AG04449 (cell line): ENCODE data around the gene EEF1A1.

ENCODE experiments used
- CTCF ChIA-PET: fragments of 350-600 bp; formaldehyde crosslinking; extraction: SDS; loops from one replicate; lab custom pipeline; 2021; ENCODE audit warnings: antibody characterized with exemption; lab: Yijun Ruan, JAX
- POLR2A ChIA-PET: fragments of 400-600, 350-600 bp; formaldehyde crosslinking; extraction: SDS; loops from one replicate; lab custom pipeline; 2020; ENCODE audit warnings: antibody characterized with exemption, inconsistent platforms; lab: Yijun Ruan, JAX
- DNase-seq: peaks from one replicate; pipeline ENCODE4 v3.0.0-alpha.2; 2010; ENCODE audit warnings: low read depth, low spot score
- H3K4me3 ChIP-seq: 2 replicates; pipeline ENCODE4 v1.5.1; 2011; ENCODE audit warnings: low read depth, mild to moderate bottlenecking, control low read depth, low read length
- TF ChIP-seq, protein P1 (sequence below): IDR thresholded peaks from one replicate; pipeline ENCODE4 v1.5.1; 2011; ENCODE audit warnings: mild to moderate bottlenecking, moderate library complexity, low read length, control low read depth, inconsistent platforms; ENCODE audit not compliant: insufficient read depth; ENCODE audit errors: missing control alignments

EEF1A1 gene

DNA sequence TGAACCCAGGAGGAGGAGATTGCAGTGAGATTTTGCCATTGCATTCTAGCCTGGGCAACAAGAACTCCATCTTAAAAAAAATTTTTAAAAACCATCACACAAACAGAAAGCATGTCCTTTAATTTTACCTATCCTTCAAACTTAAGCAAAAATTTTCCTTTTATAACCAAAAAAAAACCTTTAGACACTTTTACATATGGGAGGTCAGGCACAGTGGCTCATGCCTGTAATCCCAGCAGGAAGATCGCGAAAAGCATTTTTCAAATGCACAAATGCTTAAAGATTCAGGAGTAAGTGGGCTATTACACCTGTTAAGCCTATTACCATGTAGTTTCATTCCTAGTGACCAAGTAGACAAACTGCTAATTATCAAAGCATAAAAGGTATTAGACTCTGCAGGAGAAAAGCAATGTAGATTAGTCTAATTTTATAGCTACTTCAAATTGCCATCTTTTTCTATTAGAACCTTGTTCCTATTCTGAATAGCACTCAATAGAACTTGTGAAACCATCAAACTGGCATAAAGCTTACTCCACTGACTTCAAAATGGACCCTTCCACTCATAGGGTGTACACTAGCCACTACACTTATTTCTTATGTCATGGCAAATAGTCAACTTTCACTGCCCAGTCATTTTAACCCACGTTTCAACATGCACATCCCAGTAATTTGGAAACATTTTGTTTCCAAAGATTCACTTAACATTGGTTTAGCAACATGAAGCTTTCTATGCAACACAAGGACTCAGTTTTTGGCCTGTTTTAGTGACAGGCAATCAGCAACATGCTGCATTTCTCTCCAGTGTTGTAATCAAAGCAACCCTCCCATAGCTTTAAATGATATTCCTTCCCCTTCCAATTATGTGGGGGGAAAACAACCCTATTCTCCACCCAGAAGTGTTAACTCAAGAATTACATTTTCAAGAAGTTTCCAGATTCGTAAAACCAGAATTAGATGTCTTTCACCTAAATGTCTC, 4.0 kb downstream of the EEF1A1 start:
- no peak for DNase-seq
- TF ChIP-seq, protein P1, sequence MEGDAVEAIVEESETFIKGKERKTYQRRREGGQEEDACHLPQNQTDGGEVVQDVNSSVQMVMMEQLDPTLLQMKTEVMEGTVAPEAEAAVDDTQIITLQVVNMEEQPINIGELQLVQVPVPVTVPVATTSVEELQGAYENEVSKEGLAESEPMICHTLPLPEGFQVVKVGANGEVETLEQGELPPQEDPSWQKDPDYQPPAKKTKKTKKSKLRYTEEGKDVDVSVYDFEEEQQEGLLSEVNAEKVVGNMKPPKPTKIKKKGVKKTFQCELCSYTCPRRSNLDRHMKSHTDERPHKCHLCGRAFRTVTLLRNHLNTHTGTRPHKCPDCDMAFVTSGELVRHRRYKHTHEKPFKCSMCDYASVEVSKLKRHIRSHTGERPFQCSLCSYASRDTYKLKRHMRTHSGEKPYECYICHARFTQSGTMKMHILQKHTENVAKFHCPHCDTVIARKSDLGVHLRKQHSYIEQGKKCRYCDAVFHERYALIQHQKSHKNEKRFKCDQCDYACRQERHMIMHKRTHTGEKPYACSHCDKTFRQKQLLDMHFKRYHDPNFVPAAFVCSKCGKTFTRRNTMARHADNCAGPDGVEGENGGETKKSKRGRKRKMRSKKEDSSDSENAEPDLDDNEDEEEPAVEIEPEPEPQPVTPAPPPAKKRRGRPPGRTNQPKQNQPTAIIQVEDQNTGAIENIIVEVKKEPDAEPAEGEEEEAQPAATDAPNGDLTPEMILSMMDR = no peak
- ChIA-PET POLR2A (interaction anchor here (1.3 to 5.6 kb wide), 2 partner anchors 64 to 69 kb away, joined by 5 to 97 read pairs; no protein-coding TSS in a partner anchor), CTCF (interaction anchor here (1.1 to 6.4 kb wide), 2 partner anchors 90 to 94 kb away, joined by 3 to 50 read pairs; no protein-coding TSS in a partner anchor)
- H3K4me3 ChIP-seq = peak overlapping the region; percentile 52

DNA sequence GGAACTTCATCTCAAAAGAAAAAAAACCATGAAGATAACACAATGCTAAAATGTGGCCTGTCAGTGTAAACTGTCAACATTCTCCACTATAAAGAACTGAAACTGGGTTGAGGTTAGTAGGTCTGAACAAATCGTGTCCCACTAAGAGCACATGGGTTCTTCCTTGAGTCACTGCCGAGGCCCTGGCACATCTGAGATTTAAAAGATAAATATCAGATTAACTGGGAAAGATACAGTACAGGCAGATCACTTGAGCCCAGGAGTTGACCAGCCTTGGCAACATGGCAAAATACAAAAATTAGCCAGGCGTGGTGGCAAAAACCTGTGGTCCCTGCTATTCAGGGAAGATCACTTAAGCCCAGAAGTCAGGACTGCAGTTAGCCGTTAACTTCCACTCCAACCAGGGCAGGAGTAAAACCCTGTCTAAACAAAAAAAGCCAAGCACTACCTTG, 5.6 kb downstream of the EEF1A1 start:
- H3K4me3 ChIP-seq = no peak overlapping the region
- ChIA-PET CTCF (interaction anchor here (0.7 to 5.5 kb wide), 7 partner anchors 12 to 137 kb away, joined by 3 to 57 read pairs (median 3); no protein-coding TSS in a partner anchor), POLR2A (interaction anchor here (1.0 to 5.3 kb wide), 4 partner anchors 65 to 137 kb away, joined by 4 to 37 read pairs (median 20); no protein-coding TSS in a partner anchor)
- TF ChIP-seq, protein P1 = no peak
- DNase-seq = no peak

DNA sequence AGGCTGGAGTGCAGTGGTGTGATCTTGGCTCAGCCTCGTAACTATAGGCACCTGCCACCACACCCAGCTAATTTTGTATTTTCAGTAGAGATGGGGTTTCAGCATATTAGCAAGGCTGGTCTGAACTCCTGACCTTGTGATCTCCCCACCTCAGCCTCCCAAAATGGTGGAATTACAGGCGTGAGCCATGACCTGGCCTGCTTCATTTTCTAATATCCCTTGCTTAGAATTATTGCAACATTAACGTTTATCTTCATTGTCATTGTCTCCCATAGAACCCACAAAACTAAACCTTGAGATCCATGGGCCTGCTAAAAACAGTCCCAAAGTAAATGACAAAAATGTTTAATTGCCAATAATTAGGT, 6.1 kb downstream of the EEF1A1 start:
- DNase-seq = no peak
- ChIA-PET CTCF (interaction anchor here (1.1 to 5.5 kb wide), 5 partner anchors 11 to 104 kb away, joined by 3 to 57 read pairs (median 4); no protein-coding TSS in a partner anchor), POLR2A (interaction anchor here (1.0 to 5.3 kb wide), 4 partner anchors 34 to 96 kb away, joined by 3 to 37 read pairs (median 19); no protein-coding TSS in a partner anchor)
- H3K4me3 ChIP-seq = no peak overlapping the region
- TF ChIP-seq, protein P1 = no peak

DNA sequence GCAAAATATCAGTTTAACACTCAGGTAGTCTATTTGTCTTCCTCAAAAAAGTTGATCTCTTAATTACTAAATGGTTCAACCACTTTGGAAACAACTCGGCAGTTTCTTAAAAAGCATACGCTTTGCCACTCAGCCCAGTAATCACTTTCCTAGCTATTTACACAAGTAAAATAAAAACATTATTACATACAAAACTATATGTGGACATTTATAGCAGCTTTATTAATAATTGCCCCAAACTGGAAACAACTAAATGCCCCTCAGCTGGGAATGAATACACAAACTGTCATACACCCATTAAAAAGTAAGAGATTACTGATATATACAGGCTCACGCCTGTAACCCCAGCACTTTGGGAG, 7.4 kb downstream of the EEF1A1 start:
- ChIA-PET POLR2A (interaction anchor here (0.6 to 5.3 kb wide), 10 partner anchors 8 to 98 kb away, joined by 3 to 37 read pairs (median 4); partner anchors contain the start of gene EEF1A1), CTCF (interaction anchor here (0.9 to 5.5 kb wide), 4 partner anchors 8 to 139 kb away, joined by 3 to 57 read pairs (median 6); no protein-coding TSS in a partner anchor)
- no peak overlapping the region for H3K4me3 ChIP-seq
- TF ChIP-seq, protein P1 = no peak
- no peak for DNase-seq

DNA sequence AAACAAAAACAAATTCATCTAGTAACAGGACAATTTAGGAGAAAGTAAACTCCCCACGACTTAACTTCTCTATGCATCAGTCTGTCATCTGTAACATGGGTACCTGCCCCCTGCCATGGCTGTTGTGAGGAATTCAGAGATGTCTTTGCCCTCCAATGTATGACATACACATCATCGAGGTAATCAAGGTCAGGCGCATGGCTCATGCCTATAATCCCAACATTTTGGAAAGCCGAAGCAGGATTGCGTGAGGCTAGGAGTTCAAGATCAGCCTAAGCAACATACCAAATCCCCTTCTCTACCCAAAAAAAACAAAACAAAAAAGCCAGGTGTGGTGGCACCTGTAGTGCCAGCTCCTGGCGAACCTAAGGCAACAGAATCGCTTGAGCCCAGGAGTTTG, 9.0 kb downstream of the EEF1A1 start:
- TF ChIP-seq, protein P1 = no peak
- POLR2A ChIA-PET = interaction anchor here (0.6 to 5.3 kb wide), 6 partner anchors 9 to 143 kb away, joined by 3 to 37 read pairs (median 8); partner anchors contain the start of gene EEF1A1
- CTCF ChIA-PET = interaction anchor here (5.5 kb wide), 1 partner anchor 99 kb away, joined by 57 read pairs; no protein-coding TSS in a partner anchor
- no peak overlapping the region for H3K4me3 ChIP-seq
- no peak for DNase-seq
